GM18909 (cell line): ENCODE data around the gene TICAM2.
"Not testable (repeated sequence)": the region's sequence is repeated elsewhere in the genome, so short reads cannot be mapped to it uniquely, and the experiment has no call there.

ENCODE experiments used
- ATAC-seq: cut with Tn5 transposase; IDR thresholded peaks from one replicate; pipeline ENCODE4 v1.9.1; 2021; ENCODE audit warnings: mild to moderate bottlenecking; ENCODE audit not compliant: unreplicated experiment, poor library complexity

TICAM2 gene

GRCh38 chr5:115601701-115602590, at the start of gene TICAM2:
TSS of gene TICAM2 (minus strand) at chr5:115602479. CDS start at chr5:115581256, 21,223 bp downstream.
- ATAC-seq: peak; percentile 79

GRCh38 chr5:115649541-115649940, 47.3 kb upstream of the TICAM2 start:
- no peak for ATAC-seq

GRCh38 chr5:115648056-115648455, 45.8 kb upstream of the TICAM2 start:
- no peak for ATAC-seq

GRCh38 chr5:115645386-115645785, 43.1 kb upstream of the TICAM2 start:
- ATAC-seq: not testable (repeated sequence)

GRCh38 chr5:115644046-115644445, 41.8 kb upstream of the TICAM2 start:
- ATAC-seq: no peak

- no peak for ATAC-seq
These were observed 39.7 kb upstream of the TICAM2 start for GRCh38 chr5:115641948-115642347.

- ATAC-seq: no peak
These were observed 38.0 kb upstream of the TICAM2 start for GRCh38 chr5:115640274-115640673.

GRCh38 chr5:115639377-115639776, 37.1 kb upstream of the TICAM2 start:
- no peak for ATAC-seq

GRCh38 chr5:115637507-115637906, 35.2 kb upstream of the TICAM2 start:
- no peak for ATAC-seq

- ATAC-seq: no peak
These were observed 33.7 kb upstream of the TICAM2 start for GRCh38 chr5:115636008-115636407.

- peak; percentile 69 for ATAC-seq
These were observed 32.3 kb upstream of the TICAM2 start for GRCh38 chr5:115634343-115635132.

- ATAC-seq: no peak
These were observed 27.6 kb upstream of the TICAM2 start for GRCh38 chr5:115629903-115630302.

GRCh38 chr5:115627295-115627865, 25.1 kb upstream of the TICAM2 start:
- no peak for ATAC-seq

- ATAC-seq: peak; percentile 37
These were observed 24.2 kb upstream of the TICAM2 start for GRCh38 chr5:115626445-115626823.

GRCh38 chr5:115625579-115626444, 23.5 kb upstream of the TICAM2 start, which contains the start of gene TMED7:
TSS of gene TMED7 (minus strand) at chr5:115626036. CDS start at chr5:115625792, 244 bp downstream.
- ATAC-seq: peak; percentile 92

- ATAC-seq: no peak
These were observed 22.7 kb upstream of the TICAM2 start for GRCh38 chr5:115624994-115625393.

- no peak for ATAC-seq
These were observed 21.4 kb upstream of the TICAM2 start for GRCh38 chr5:115623658-115624057.

- ATAC-seq: no peak
These were observed 19.2 kb upstream of the TICAM2 start for GRCh38 chr5:115621365-115621900.

- ATAC-seq: no peak
These were observed 14.6 kb upstream of the TICAM2 start for GRCh38 chr5:115616892-115617291.

GRCh38 chr5:115616472-115616871, 14.2 kb upstream of the TICAM2 start:
- no peak for ATAC-seq
